ENCODE measurements around the gene SOCS3. TPM values are rescaled to one million over a fixed set of nuclear protein-coding genes. Genes with fewer than 3 reads are reported as not detected.

The SOCS3 gene
- polyA plus RNA-seq, 2 of the 4 experiments (the other 2 are of a cell fraction), result 13.5 to 14.7 TPM

GRCh38 chr17:78393575-78393974 is 33.7 kb upstream of the SOCS3 start (continued):
- no peak for TF ChIP-seq ESRRA (IDR thresholded peaks at IDR 0.05; ENCODE audit: borderline replicate concordance, low read length)
- TF ChIP-seq NPAS2 (CRISPR knock-in tag; IDR thresholded peaks at IDR 0.05; ENCODE audit: borderline replicate concordance), result no peak
- no peak for TF ChIP-seq POLR2AphosphoS2 (conservative IDR thresholded peaks at IDR 0.05; ENCODE audit: low read length)

GRCh38 chr17:78392295-78392694 is 32.4 kb upstream of the SOCS3 start:
- ChIA-PET POLR2A (interaction anchor here (0.7 to 1.1 kb wide), 2 partner anchors 32 to 448 kb away, joined by 3 to 4 read pairs; no protein-coding TSS in a partner anchor), CTCF (interaction anchor here (0.9 to 5.1 kb wide), 9 partner anchors 9 to 316 kb away, joined by 3 to 47 read pairs (median 9); partner anchors contain the start of gene SOCS3)
- ATAC-seq (no peak), FAIRE-seq (no peak), DNase-seq (ENCODE audit: low read depth in 1 of 2, low spot score in 1 of 2) (no peak)
- Histone ChIP-seq H3K4me2 (peak overlapping the region; percentile 59), H3K9me3 (no peaks in the 10 kb centered on the region), H3K4me1 (peaks cover 36% of the 10 kb centered on the region), H3K27ac (peak overlapping the region; percentile 5 to 82; a peak in 4 of 6 replicates), H3K4me3 (no peak overlapping the region)
- no peak for TF ChIP-seq CTCF (IDR thresholded peaks at IDR 0.05)
- no peak for TF ChIP-seq ZC3H11A (IDR thresholded peaks at IDR 0.05)
- no peak for TF ChIP-seq PBX3 (IDR thresholded peaks at IDR 0.05)
- TF ChIP-seq GATA3 (IDR thresholded peaks at IDR 0.05; ENCODE audit: borderline replicate concordance), result no peak
- no peak for TF ChIP-seq NR3C1 (IDR thresholded peaks at IDR 0.05)
- TF ChIP-seq RFX5 (IDR thresholded peaks at IDR 0.05), result no peak
- no peak for TF ChIP-seq KDM5A (IDR thresholded peaks at IDR 0.05)
- WGBS (ENCODE audit: missing lambda C conversion rate), result 96% methylated on average over 6 of the region's 6 CpGs

GRCh38 chr17:78391843-78392242 is 32.0 kb upstream of the SOCS3 start:
- WGBS (ENCODE audit: missing lambda C conversion rate), result 24% methylated on average over 4 of the region's 4 CpGs
- ChIA-PET CTCF (interaction anchor here (1.0 to 5.1 kb wide), 11 partner anchors 9 to 317 kb away, joined by 3 to 47 read pairs (median 8); partner anchors contain the start of genes PGS1 and SOCS3), POLR2A (interaction anchor here (1.1 kb wide), 1 partner anchor 31 kb away, joined by 3 read pairs; no protein-coding TSS in a partner anchor)
- ATAC-seq (peak in 1 of 2 experiments; percentile 41; a peak in 2 of 6 replicates), FAIRE-seq (no peak), DNase-seq (ENCODE audit: low read depth in 1 of 2, low spot score in 1 of 2) (peak in 1 of 2 experiments; percentile 42)
- Histone ChIP-seq H3K9me3 (no peaks in the 10 kb centered on the region), H3K4me1 (peaks cover 36% of the 10 kb centered on the region), H3K4me3 (no peak overlapping the region), H3K4me2 (peak overlapping the region; percentile 59), H3K27ac (peak overlapping the region; percentile 49 to 82; a peak in 5 of 6 replicates)
- TF ChIP-seq FOSL2 (IDR thresholded peaks at IDR 0.05), result 0 out of 2 replicates have a peak, but pooled peaks have one; percentile 36
- peak; percentile 54 for TF ChIP-seq FOSL2 (CRISPR knock-in tag; IDR thresholded peaks at IDR 0.05)
- TF ChIP-seq JUNB (IDR thresholded peaks at IDR 0.05), result peak; percentile 15; the same call in 1 of the 2 replicates
- no peak for TF ChIP-seq MAZ (IDR thresholded peaks at IDR 0.05; ENCODE audit: borderline replicate concordance, low read depth, low read length)
- no peak for TF ChIP-seq ELK1 (IDR thresholded peaks at IDR 0.05; ENCODE audit: low read depth, low read length)

GRCh38 chr17:78391051-78391431 is 31.2 kb upstream of the SOCS3 start:
- no peak for DNase-seq (ENCODE audit: low read depth in 1 of 2, low spot score in 1 of 2)
- Histone ChIP-seq H3K4me3 (no peak overlapping the region), H3K27ac (peak overlapping the region; percentile 49 to 82; a peak in 5 of 6 replicates), H3K4me2 (peak overlapping the region; percentile 59), H3K9me3 (no peaks in the 10 kb centered on the region), H3K4me1 (peaks cover 36% of the 10 kb centered on the region)
- ChIA-PET CTCF (interaction anchor here (0.9 to 5.1 kb wide), 12 partner anchors 8 to 317 kb away, joined by 3 to 47 read pairs (median 7); partner anchors contain the start of genes PGS1 and SOCS3), POLR2A (interaction anchor here (1.1 kb wide), 1 partner anchor 30 kb away, joined by 3 read pairs; no protein-coding TSS in a partner anchor)
- no peak for FAIRE-seq
- ATAC-seq, result no peak
- 96% methylated on average over 11 of the region's 11 CpGs for WGBS (ENCODE audit: missing lambda C conversion rate)
- TF ChIP-seq HEYL (CRISPR knock-in tag; IDR thresholded peaks at IDR 0.05), result no peak
- TF ChIP-seq SREBF2 (IDR thresholded peaks at IDR 0.05), result no peak
- no peak for TF ChIP-seq MAFK (IDR thresholded peaks at IDR 0.05; ENCODE audit: partially characterized antibody)
- no peak for TF ChIP-seq POLR2AphosphoS2 (conservative IDR thresholded peaks at IDR 0.05; ENCODE audit: low read length)
- no peak for TF ChIP-seq ATOH8 (CRISPR knock-in tag; IDR thresholded peaks at IDR 0.05; ENCODE audit: low read depth)
- no peak for TF ChIP-seq E2F6 (IDR thresholded peaks at IDR 0.05; ENCODE audit: borderline replicate concordance, low read depth)
- no peak for TF ChIP-seq BHLHE40 (IDR thresholded peaks at IDR 0.05; ENCODE audit: low read depth, low read length)
- no peak for TF ChIP-seq FOSL2 (IDR thresholded peaks at IDR 0.05)
- TF ChIP-seq FOSL2 (CRISPR knock-in tag; IDR thresholded peaks at IDR 0.05), result no peak
- no peak for TF ChIP-seq REST (IDR thresholded peaks at IDR 0.05)

Data from A549 (cell line).